CD4-positive, alpha-beta T cell treated with Interleukin-17A for 1 hour (primary cell): ENCODE data around the gene P2RY12.

Experiments
- DNase-seq: peaks from one replicate; pipeline ENCODE4 v3.0.0-alpha.2; 2020

Gene P2RY12

GRCh38 chr3:151330899-151331298 is 53.7 kb downstream of the P2RY12 start:
- no peak for DNase-seq

DNA sequence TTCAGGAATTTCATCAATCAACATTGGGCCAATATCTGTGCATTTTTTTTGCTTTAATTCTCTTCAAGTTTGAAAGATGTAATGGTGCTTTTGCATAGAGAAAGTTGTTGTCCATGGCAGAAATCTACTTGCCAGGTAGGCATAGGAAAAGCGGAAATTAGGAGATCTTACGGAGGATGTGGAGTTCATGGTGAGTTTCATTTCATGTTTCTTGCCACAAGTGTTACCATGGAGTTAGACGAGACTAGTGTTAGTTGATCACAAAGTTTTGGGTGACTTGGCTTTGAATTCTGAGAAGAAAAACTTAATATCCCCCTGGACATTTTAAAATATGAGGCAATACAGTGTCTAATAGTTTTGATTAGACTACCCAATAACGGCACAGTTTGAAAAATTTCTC is 54.2 kb downstream of the P2RY12 start:
- DNase-seq = no peak

- DNase-seq = no peak
These were observed 55.2 kb downstream of the P2RY12 start, which contains the start of gene P2RY13 for GRCh38 chr3:151329363-151329762. TSS of gene P2RY13 (minus strand) at chr3:151329549. CDS start at chr3:151329528, 21 bp downstream.

DNA sequence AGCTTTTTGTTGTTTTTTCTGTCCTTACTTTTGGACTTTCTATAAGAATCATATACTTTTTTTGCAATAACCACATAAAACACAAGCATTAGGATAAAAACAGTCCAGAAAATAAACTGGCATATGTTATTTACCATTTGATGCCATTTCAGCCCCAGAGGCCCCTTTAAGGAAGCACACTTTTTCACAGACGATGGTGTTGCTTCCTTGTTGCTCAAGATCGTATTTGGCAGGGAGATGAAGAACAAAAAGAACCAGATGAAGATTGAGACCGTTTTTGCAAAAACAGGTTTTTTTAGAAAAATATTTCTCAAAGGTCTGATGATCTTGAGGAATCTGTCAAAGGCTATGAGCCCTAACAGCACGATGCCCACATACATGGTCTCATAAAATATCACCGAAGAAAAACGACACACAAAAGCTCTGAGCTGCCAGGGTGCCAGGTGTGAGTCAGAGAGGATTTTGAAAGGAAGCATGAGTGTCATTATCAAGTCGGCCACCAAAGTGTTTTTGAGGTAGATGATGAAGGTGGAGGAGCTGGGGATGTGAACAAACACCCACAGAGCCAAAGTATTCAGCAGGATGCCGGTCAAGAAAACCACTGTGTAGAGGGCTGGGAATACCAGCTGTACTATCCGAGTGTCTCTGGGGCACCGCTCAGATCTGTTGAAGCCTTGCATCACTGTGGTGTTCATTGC is 56.1 kb downstream of the P2RY12 start:
- peak; percentile 13 for DNase-seq

- no peak for DNase-seq
These were observed 56.9 kb downstream of the P2RY12 start for GRCh38 chr3:151327571-151328198.

DNA sequence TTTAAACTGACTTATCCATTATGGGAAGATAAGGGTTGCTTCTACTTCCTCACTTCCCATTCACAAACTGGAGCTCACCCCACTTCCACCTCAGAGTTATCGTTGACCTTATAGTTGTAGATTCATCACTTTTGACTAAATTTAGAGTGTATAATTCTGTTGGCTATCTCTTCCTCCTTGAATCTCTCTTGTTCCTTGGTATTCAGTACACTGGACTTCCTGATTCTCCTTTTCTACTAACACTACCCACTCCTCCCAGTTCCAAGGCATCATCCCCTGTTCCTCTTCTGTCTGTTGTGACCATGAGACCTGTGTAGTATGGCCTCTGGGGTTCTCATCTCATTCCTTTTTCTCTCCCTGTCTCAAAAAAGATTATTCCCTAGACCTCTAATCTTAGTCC is 62.0 kb downstream of the P2RY12 start:
- no peak for DNase-seq

DNA sequence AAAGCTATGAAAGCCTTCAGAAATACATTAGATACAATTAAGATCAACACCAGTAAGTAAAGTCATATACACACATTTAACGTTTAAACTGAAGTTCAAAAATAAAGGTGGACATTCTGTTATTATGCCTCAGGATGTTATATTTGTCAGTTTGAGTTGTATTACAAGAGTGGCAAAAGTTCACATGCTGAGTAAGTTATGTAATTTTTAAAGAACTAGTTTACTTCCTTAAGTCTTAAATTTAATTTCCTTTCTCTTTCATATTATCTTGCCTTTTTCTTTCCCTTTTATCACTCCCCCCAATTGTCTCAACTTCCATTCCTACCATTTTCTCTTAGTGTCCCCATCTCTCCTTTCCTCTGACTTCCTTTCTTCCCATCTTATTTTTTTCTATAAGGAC is 63.0 kb downstream of the P2RY12 start:
- no peak for DNase-seq

- DNase-seq = no peak
These were observed 64.4 kb downstream of the P2RY12 start for GRCh38 chr3:151320131-151320530.

DNA sequence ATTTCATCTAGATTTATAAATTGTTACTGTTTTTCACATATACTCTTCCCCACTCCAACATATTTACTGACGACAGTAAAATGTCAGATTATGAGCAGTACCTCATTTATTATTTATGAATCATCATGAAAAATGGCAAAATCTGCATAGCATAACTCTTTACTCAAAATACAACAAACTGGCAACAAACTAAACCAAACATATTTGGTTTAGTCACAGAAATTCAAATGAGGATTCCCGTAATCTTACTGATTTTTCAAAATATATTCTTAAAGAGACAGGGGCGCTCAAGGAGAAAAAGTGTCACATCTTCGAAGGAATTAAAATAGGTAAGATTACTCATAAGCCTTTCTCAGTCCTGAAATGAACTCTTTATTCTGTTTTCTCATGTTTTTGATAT is 64.9 kb downstream of the P2RY12 start:
- no peak for DNase-seq

- no peak for DNase-seq
These were observed 65.6 kb downstream of the P2RY12 start for GRCh38 chr3:151318991-151319390.

GRCh38 chr3:151318313-151318712 is 66.2 kb downstream of the P2RY12 start:
- no peak for DNase-seq

GRCh38 chr3:151316267-151316991 is 68.1 kb downstream of the P2RY12 start, which contains the start of gene GPR87:
TSS of gene GPR87 (minus strand) at chr3:151316820. CDS start at chr3:151300100, 16,720 bp downstream.
- DNase-seq = no peak

DNA sequence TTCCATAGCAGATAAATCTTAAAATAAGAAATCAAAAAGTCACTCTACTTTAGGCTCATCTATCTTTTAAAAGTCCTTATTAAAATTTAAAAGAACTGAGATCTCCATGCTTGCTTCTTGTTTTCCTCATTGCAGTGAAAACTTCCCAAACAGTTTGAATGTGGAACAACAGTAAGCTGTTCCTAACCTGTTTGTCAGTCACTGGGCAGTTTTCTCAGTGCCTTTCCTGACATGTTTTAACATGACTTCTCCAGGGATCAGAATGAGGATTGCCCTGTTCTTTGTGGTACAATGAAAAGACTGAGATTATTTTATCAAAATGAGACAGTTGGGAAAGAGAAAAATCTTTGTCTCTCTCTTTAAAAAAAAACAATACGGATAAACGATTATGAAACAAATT is 68.7 kb downstream of the P2RY12 start:
- no peak for DNase-seq

DNA sequence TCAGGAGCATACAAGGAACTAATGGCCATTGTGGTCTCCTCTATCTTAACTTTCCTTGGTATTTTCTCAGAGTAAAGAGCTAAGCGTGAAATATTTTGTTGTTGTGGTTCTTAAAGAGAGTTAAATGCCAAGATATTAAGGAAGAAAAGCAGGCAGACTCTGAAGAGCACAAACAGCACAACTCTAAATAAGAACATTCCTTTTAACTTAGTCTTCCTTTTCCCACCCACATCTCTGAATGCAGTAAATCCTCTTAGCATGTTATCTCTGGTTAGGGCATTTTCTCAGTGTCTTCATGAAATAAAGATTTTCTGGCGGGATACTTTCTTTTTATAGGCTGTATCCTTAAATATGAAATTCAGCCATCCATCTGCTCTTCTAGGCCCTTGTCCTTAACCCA is 69.4 kb downstream of the P2RY12 start:
- no peak for DNase-seq

DNA sequence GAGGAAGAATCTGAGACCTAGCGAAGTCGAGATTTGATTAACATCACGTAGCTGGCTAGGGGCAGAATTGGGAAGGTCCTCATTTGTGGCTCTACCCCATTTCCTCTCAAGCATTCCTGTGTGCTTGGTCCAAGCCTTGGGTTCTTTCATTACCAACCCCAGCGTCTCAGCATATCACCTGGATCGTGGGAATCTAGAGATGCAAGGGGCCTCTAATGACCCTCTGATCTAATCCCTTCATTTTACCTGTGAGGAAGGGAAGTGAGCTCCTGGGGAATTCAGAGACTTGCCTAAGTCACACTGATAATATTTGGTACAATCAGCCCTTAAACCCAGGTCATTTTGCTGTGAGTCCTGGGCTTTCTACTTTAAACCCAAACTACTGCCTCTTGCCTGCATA is 70.0 kb downstream of the P2RY12 start:
- DNase-seq = no peak

- DNase-seq = no peak
These were observed 70.4 kb downstream of the P2RY12 start for GRCh38 chr3:151314137-151314536.

DNA sequence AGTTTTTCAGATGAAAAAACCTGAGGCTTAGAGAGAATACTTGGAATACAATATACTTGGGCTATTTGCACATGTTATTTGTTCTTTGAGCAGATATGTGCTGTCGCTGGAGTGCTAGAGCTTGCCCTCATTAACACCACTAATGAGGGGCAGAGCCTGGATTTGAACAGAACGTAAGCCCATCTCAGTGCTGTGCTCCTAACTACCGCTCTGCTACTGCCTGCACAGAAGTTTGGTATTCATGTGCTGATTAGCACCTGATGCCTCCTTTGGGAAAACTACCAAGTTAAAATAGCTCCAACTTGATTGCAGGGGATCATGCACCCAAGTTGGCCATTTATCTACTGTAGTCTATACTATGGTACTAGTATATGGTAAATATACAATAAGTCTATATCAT is 71.6 kb downstream of the P2RY12 start:
- no peak for DNase-seq

GRCh38 chr3:151309566-151309965 is 75.0 kb downstream of the P2RY12 start:
- no peak for DNase-seq

GRCh38 chr3:151307583-151308488 is 76.7 kb downstream of the P2RY12 start:
- no peak for DNase-seq

GRCh38 chr3:151307131-151307530 is 77.4 kb downstream of the P2RY12 start:
- DNase-seq = no peak

DNA sequence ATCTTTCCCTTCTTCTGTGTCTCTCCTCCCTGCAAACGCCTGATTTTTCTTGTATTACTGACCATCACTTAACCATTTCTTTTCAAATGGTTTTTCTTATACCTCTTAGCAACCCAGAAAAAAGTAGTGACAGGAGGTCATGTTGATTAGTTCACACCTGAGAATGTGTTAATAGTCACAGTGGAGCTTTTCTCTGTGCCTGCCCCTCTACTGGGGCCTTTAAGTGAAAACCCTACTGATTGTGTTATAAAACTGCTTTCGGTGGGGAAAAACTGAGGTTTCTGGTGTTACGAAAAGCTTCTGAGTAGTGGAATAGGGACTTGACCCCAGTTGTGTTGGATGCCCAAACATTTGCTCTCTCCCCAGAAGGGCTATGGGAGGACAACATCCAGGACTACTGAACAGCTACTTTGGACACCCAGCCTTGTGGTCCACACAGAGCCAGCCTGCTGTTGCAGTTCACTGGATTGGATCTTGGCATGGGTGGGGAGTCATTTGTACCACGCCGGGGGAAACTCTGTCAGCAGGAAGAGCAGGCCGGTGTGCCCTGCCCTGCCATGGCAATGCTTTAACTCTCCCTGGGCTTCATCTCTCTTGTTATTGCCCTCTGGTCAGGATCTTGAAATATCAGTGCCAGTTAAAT is 78.3 kb downstream of the P2RY12 start:
- no peak for DNase-seq

- DNase-seq = no peak
These were observed 78.8 kb downstream of the P2RY12 start for GRCh38 chr3:151305775-151306151.
